ENCODE measurements around the gene GNAZ. TPM values are rescaled to one million over a fixed set of nuclear protein-coding genes. Genes with fewer than 3 reads are reported as not detected.

The GNAZ gene
- total RNA-seq, 1 experiment from 2014 or later = 11.1 TPM

DNA sequence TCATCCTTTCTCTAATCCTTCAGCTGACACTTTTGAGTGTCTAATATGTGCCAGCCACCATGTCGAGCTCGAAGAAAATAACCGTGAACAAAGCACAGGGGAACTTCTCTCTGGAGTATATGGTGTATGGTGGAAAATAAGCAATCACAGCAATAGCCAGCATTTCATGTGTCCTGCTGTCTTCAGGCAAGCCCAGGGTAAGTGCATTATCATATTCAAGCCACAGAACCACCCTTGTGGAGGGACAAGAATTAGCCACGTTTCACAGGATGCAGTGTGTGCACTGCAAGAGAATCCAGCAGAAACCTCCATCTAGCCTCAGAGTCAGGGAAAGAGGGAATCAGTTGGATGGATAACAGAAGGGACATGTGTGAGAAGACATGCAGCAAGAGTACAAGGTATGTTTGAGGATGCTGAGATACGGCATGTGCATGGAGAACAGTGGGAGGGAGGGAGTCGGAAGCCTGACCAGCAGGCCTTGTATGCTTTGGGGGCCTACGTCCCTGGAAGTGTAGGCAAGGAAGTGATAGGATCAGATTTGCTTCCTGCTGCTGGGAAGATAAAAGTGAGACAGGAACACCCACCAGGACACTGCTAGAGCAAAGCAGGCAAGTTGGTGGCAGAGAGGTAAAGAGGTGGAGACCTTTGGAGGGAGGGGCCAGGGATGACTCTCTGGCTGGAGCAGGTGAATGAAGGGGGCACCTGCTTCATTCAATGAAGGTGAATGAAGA lies 14.7 kb upstream of the GNAZ start:
- intact Hi-C loops (cut with micrococcal nuclease) = no loop called here
- TF ChIP-seq MAX (IDR thresholded peaks at IDR 0.05) = no peak
- TF ChIP-seq SRF (IDR thresholded peaks at IDR 0.05; ENCODE audit: low read depth) = no peak
- no peak for TF ChIP-seq ELF1 (IDR thresholded peaks at IDR 0.05; ENCODE audit: borderline replicate concordance, low read depth)
- no peak for TF ChIP-seq CEBPB (IDR thresholded peaks at IDR 0.05; ENCODE audit: low read depth)
- no peak for TF ChIP-seq POLR2A (IDR thresholded peaks at IDR 0.05; ENCODE audit: borderline replicate concordance, extremely low read depth, insufficient read depth, insufficient read length)
- TF ChIP-seq CBX3 (IDR thresholded peaks at IDR 0.05; ENCODE audit: low read depth) = no peak
- no peak for TF ChIP-seq EGR1 (IDR thresholded peaks at IDR 0.05; ENCODE audit: low read depth)
- TF ChIP-seq ZNF274 (IDR thresholded peaks at IDR 0.05; ENCODE audit: low read depth, low read length) = no peak
- Histone ChIP-seq H3K27me3 (ENCODE audit: insufficient read depth, low read length) (no peaks in the 10 kb centered on the region), H3K27ac (ENCODE audit: low read depth, low read length) (no peak overlapping the region), H3K4me3 (replicated peaks in 1 of 2; ENCODE audit: low read depth in 1 of 2, low read length in 2 of 2) (no peak overlapping the region), H4K20me1 (ENCODE audit: insufficient read depth) (no peaks in the 10 kb centered on the region), H3K9me2 (ENCODE audit: insufficient read depth) (no peaks in the 10 kb centered on the region), H3K9ac (ENCODE audit: low read length) (no peak overlapping the region), H3K4me1 (ENCODE audit: control insufficient read depth in 1 of 2, insufficient read depth in 2 of 2, low read length in 2 of 2) (peaks cover 0 to 6% of the 10 kb centered on the region in 2 experiments; a peak in 1 of 4 replicates), H3K79me2 (ENCODE audit: insufficient read depth, low read length) (no peaks in the 10 kb centered on the region), H3K9me3 (ENCODE audit: control insufficient read depth in 1 of 2, insufficient read depth in 1 of 2, low read depth in 1 of 2, low read length in 2 of 2) (peaks cover 0 to 5% of the 10 kb centered on the region in 2 experiments; a peak in 2 of 4 replicates), H3K4me2 (ENCODE audit: low read length) (no peak overlapping the region), H2AFZ (ENCODE audit: low read depth, low read length, poor library complexity, severe bottlenecking) (no peak overlapping the region), H3K36me3 (ENCODE audit: control insufficient read depth in 1 of 2, insufficient read depth in 2 of 2, low read length in 2 of 2) (no peaks in the 10 kb centered on the region)
- RAD21 ChIA-PET (ENCODE audit: low non-redundant PET in 1 of 2, low total read pairs in 2 of 2, uncharacterized antibody in 2 of 2, unreplicated experiment in 2 of 2) = no interaction called here
- ATAC-seq = no peak
- BruUV-seq (replicated peaks) = no TSS peak
- no peak for DNase-seq (ENCODE audit: low read depth, low spot score)
- POLR2A ChIA-PET = no interaction called here
- CTCF ChIA-PET = no interaction called here

GRCh38 chr22:23057331-23057730 lies 13.0 kb upstream of the GNAZ start:
- RAD21 ChIA-PET (ENCODE audit: low non-redundant PET in 1 of 2, low total read pairs in 2 of 2, uncharacterized antibody in 2 of 2, unreplicated experiment in 2 of 2) = no interaction called here
- no peaks in the 10 kb centered on the region for H3K27me3 ChIP-seq (ENCODE audit: insufficient read depth, low read length)
- TF ChIP-seq POLR2A (IDR thresholded peaks at IDR 0.05; ENCODE audit: borderline replicate concordance, extremely low read depth, insufficient read depth, insufficient read length) = no peak
- TF ChIP-seq MAX (IDR thresholded peaks at IDR 0.05) = no peak
- TF ChIP-seq REST (IDR thresholded peaks at IDR 0.05; ENCODE audit: low read depth) = no peak
- no peak for TF ChIP-seq SIN3A (IDR thresholded peaks at IDR 0.05; ENCODE audit: low read depth)
- no peak for TF ChIP-seq SP1 (IDR thresholded peaks at IDR 0.05; ENCODE audit: low read depth)
- no peak for TF ChIP-seq CEBPB (IDR thresholded peaks at IDR 0.05; ENCODE audit: low read depth)
- TF ChIP-seq, protein P1, sequence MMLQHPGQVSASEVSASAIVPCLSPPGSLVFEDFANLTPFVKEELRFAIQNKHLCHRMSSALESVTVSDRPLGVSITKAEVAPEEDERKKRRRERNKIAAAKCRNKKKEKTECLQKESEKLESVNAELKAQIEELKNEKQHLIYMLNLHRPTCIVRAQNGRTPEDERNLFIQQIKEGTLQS (IDR thresholded peaks at IDR 0.05) = no peak
- POLR2A ChIA-PET = no interaction called here
- DNase-seq (ENCODE audit: low read depth, low spot score) (no peak), ATAC-seq (no peak)
- BruUV-seq (replicated peaks) = no TSS peak
- H3K27ac ChIP-seq (ENCODE audit: low read depth, low read length) = no peak overlapping the region
- intact Hi-C loops (cut with micrococcal nuclease) = no loop called here
- H3K4me2 ChIP-seq (ENCODE audit: low read length) = no peak overlapping the region
- H3K4me1 ChIP-seq (ENCODE audit: control insufficient read depth in 1 of 2, insufficient read depth in 2 of 2, low read length in 2 of 2) = peaks cover 0 to 6% of the 10 kb centered on the region in 2 experiments; a peak in 1 of 4 replicates
- H3K9me2 ChIP-seq (ENCODE audit: insufficient read depth) = no peaks in the 10 kb centered on the region
- no peak overlapping the region for H2AFZ ChIP-seq (ENCODE audit: low read depth, low read length, poor library complexity, severe bottlenecking)
- H3K9ac ChIP-seq (ENCODE audit: low read length) = no peak overlapping the region
- peaks cover 0 to 5% of the 10 kb centered on the region in 2 experiments; a peak in 2 of 4 replicates for H3K9me3 ChIP-seq (ENCODE audit: control insufficient read depth in 1 of 2, insufficient read depth in 1 of 2, low read depth in 1 of 2, low read length in 2 of 2)
- H3K4me3 ChIP-seq (replicated peaks in 1 of 2; ENCODE audit: low read depth in 1 of 2, low read length in 2 of 2) = no peak overlapping the region
- no peaks in the 10 kb centered on the region for H3K79me2 ChIP-seq (ENCODE audit: insufficient read depth, low read length)
- H4K20me1 ChIP-seq (ENCODE audit: insufficient read depth) = no peaks in the 10 kb centered on the region
- no peaks in the 10 kb centered on the region for H3K36me3 ChIP-seq (ENCODE audit: control insufficient read depth in 1 of 2, insufficient read depth in 2 of 2, low read length in 2 of 2)
- CTCF ChIA-PET = no interaction called here

Measured in HCT116 (cell line).